K562 (cell line): Measurements from ENCODE around the gene LRRC9.

Source experiments
- GABPA ChIP-seq: fragments of 200-800 bp; sonication (Bioruptor generic); conservative IDR thresholded peaks from 2 replicates; pipeline ENCODE4 v1.6.1; 2016; ENCODE audit warnings: low read depth, missing genetic modification characterization, missing compliant biosample characterization
- GABPB2 ChIP-seq: fragments of 250-450 bp; sonication (Bioruptor Pico); conservative IDR thresholded peaks from 2 replicates; pipeline ENCODE4 v1.5.1; 2021; ENCODE audit warnings: mild to moderate bottlenecking
- PTBP1 ChIP-seq: fragments of 200-400 bp; formaldehyde crosslinking; IDR thresholded peaks from 2 replicates; pipeline ENCODE4 v1.6.1; 2017; ENCODE audit warnings: low read depth, low read length
- SIX5 ChIP-seq, 2 experiments: IDR thresholded peaks; 2 replicates each; pipeline ENCODE4 v1.6.1; 2011; ENCODE audit warnings: low read length in 2 of 2, borderline replicate concordance in 1 of 2, low read depth in 1 of 2, mild to moderate bottlenecking in 1 of 2, moderate library complexity in 1 of 2; ENCODE audit not compliant: insufficient read depth in 1 of 2
- SMC3 ChIP-seq: conservative IDR thresholded peaks from 2 replicates; pipeline ENCODE4 v1.6.1; 2011; ENCODE audit warnings: low read depth, low read length, improper control_type of control experiment; ENCODE audit not compliant: insufficient read depth
- THAP7 ChIP-seq: fragments of 250-450 bp; sonication (Bioruptor Pico); IDR thresholded peaks from 2 replicates; pipeline ENCODE4 v1.5.0; 2021
- ZNF143 ChIP-seq: sonication (generic); formaldehyde crosslinking; IDR thresholded peaks from 2 replicates; pipeline ENCODE4 v1.9.0; 2022; ENCODE audit warnings: mild to moderate bottlenecking, missing genetic modification reagents
- ZNF77 ChIP-seq: fragments of 250-450 bp; sonication (Bioruptor Pico); IDR thresholded peaks from 2 replicates; pipeline ENCODE4 v1.5.0; 2020

- no peak for TF ChIP-seq THAP7 (CRISPR knock-in tag)
- no peak for TF ChIP-seq ZNF143 (CRISPR knock-in tag)
- TF ChIP-seq SIX5 (IDR thresholded peaks at IDR 0.05; ENCODE audit: borderline replicate concordance in 1 of 2, insufficient read depth in 1 of 2, low read depth in 1 of 2, low read length in 2 of 2): no peak
- TF ChIP-seq GABPB2 (CRISPR knock-in tag): no peak
- no peak for TF ChIP-seq ZNF77 (CRISPR knock-in tag)
- no peak for TF ChIP-seq GABPA (tag)
- no peak for TF ChIP-seq SMC3
- TF ChIP-seq PTBP1: no peak
Observed at GRCh38 chr14:60094306-60094897, 174.5 kb downstream of the LRRC9 start.
